Subcutaneous abdominal adipose tissue (tissue), 5 donors: ENCODE data around the gene NSL1.
"Not testable (repeated sequence)": the region's sequence is repeated elsewhere in the genome, so short reads cannot be mapped to it uniquely, and the experiment has no call there.

Source experiments
- H3K27ac ChIP-seq: one replicate; pipeline ENCODE4 v1.7.0; 2013; ENCODE audit warnings: low read depth, mild to moderate bottlenecking, inconsistent platforms, low read length, moderate library complexity
- H3K27me3 ChIP-seq, 5 donors: one replicate each; pipeline ENCODE4 v1.7.0; 2013; ENCODE audit warnings: low read length in 5 of 5, inconsistent platforms in 1 of 5; ENCODE audit not compliant: control insufficient read depth in 5 of 5, insufficient read depth in 4 of 5
- H3K36me3 ChIP-seq, 5 donors: one replicate each; pipeline ENCODE4 v1.7.0; 2013; ENCODE audit warnings: low read length in 5 of 5; ENCODE audit not compliant: control insufficient read depth in 5 of 5, insufficient read depth in 5 of 5
- H3K4me1 ChIP-seq, 5 donors: one replicate each; pipeline ENCODE4 v1.7.0; 2013; ENCODE audit warnings: low read length in 5 of 5, mild to moderate bottlenecking in 3 of 5, moderate library complexity in 1 of 5; ENCODE audit not compliant: control insufficient read depth in 5 of 5, insufficient read depth in 5 of 5
- H3K4me3 ChIP-seq, 5 donors: one replicate each; pipeline ENCODE4 v1.7.0; 2013; ENCODE audit warnings: low read length in 5 of 5, low read depth in 1 of 5
- H3K9ac ChIP-seq, 5 donors: one replicate each; pipeline ENCODE4 v1.7.0; 2013; ENCODE audit warnings: low read length in 5 of 5, mild to moderate bottlenecking in 4 of 5, moderate library complexity in 3 of 5
- H3K9me3 ChIP-seq, 5 donors: one replicate each; pipeline ENCODE4 v1.7.0; 2013; ENCODE audit warnings: low read length in 5 of 5; ENCODE audit not compliant: control insufficient read depth in 5 of 5
- donor health status: healthy.
- donor health status: healthy.
- donor health status: healthy.
- donor health status: healthy.
- donor health status: healthy.

NSL1 gene

GRCh38 chr1:212769459-212770167, 22.0 kb downstream of the NSL1 start:
- Histone ChIP-seq H3K27me3 (no peaks in the 10 kb centered on the region), H3K27ac (no peak overlapping the region), H3K4me3 (no peak overlapping the region), H3K36me3 (peaks cover 1 to 30% (median 5%) of the 10 kb centered on the region in 5 donors), H3K9ac (no peak overlapping the region), H3K9me3 (peaks cover 6 to 18% (median 13%) of the 10 kb centered on the region in 5 donors), H3K4me1 (no peaks in the 10 kb centered on the region)

- Histone ChIP-seq H3K9me3 (peaks cover 6 to 18% (median 13%) of the 10 kb centered on the region in 5 donors), H3K36me3 (peaks cover 0 to 27% (median 11%) of the 10 kb centered on the region in 5 donors)
- not testable (repeated sequence) for H3K27me3 ChIP-seq, H3K4me3 ChIP-seq, H3K4me1 ChIP-seq, H3K9ac ChIP-seq, H3K27ac ChIP-seq
Observed at GRCh38 chr1:212766825-212767224, 24.8 kb downstream of the NSL1 start.

GRCh38 chr1:212764718-212765281, 26.8 kb downstream of the NSL1 start:
- H3K36me3 ChIP-seq, result peaks cover 0 to 21% (median 8%) of the 10 kb centered on the region in 5 donors
- H3K4me1 ChIP-seq, H3K9ac ChIP-seq: not testable (repeated sequence)

GRCh38 chr1:212762839-212763238, 28.7 kb downstream of the NSL1 start:
- Histone ChIP-seq H3K27me3 (no peaks in the 10 kb centered on the region), H3K27ac (no peak overlapping the region), H3K36me3 (peaks cover 0 to 9% (median 8%) of the 10 kb centered on the region in 5 donors)

More at GRCh38 chr1:212764718-212765281, 26.8 kb downstream of the NSL1 start:
- not testable (repeated sequence) for H3K4me3 ChIP-seq, H3K27ac ChIP-seq, H3K27me3 ChIP-seq
- H3K9me3 ChIP-seq, result peaks cover 6 to 15% (median 10%) of the 10 kb centered on the region in 5 donors

GRCh38 chr1:212762234-212762633, 29.3 kb downstream of the NSL1 start:
- H3K4me1 ChIP-seq, result peaks cover 0 to 5% (median 0%) of the 10 kb centered on the region in 5 donors
- no peaks in the 10 kb centered on the region for H3K27me3 ChIP-seq
- no peak overlapping the region for H3K4me3 ChIP-seq
- H3K9ac ChIP-seq, result no peak overlapping the region
- H3K36me3 ChIP-seq, result peaks cover 0 to 12% (median 8%) of the 10 kb centered on the region in 5 donors
- H3K9me3 ChIP-seq, result no peaks in the 10 kb centered on the region
- H3K27ac ChIP-seq, result no peak overlapping the region

More at GRCh38 chr1:212762839-212763238, 28.7 kb downstream of the NSL1 start:
- Histone ChIP-seq H3K4me3 (no peak overlapping the region), H3K9me3 (no peaks in the 10 kb centered on the region), H3K4me1 (peaks cover 0 to 5% (median 0%) of the 10 kb centered on the region in 5 donors), H3K9ac (no peak overlapping the region)

- no peaks in the 10 kb centered on the region for H3K27me3 ChIP-seq
Observed at GRCh38 chr1:212760126-212760823, 31.3 kb downstream of the NSL1 start.

GRCh38 chr1:212759683-212760082, 31.9 kb downstream of the NSL1 start:
- no peaks in the 10 kb centered on the region for H3K27me3 ChIP-seq
- H3K9ac ChIP-seq, result no peak overlapping the region
- H3K36me3 ChIP-seq, result peaks cover 0 to 13% (median 10%) of the 10 kb centered on the region in 5 donors
- H3K27ac ChIP-seq, result no peak overlapping the region
- H3K4me1 ChIP-seq, result peaks cover 0 to 8% (median 3%) of the 10 kb centered on the region in 5 donors
- no peaks in the 10 kb centered on the region for H3K9me3 ChIP-seq
- no peak overlapping the region for H3K4me3 ChIP-seq

More at GRCh38 chr1:212760126-212760823, 31.3 kb downstream of the NSL1 start:
- peaks cover 0 to 5% (median 0%) of the 10 kb centered on the region in 5 donors for H3K4me1 ChIP-seq
- H3K9me3 ChIP-seq, result no peaks in the 10 kb centered on the region
- peaks cover 0 to 13% (median 10%) of the 10 kb centered on the region in 5 donors for H3K36me3 ChIP-seq
- H3K4me3 ChIP-seq, result no peak overlapping the region
- no peak overlapping the region for H3K27ac ChIP-seq
- no peak overlapping the region for H3K9ac ChIP-seq

DNA sequence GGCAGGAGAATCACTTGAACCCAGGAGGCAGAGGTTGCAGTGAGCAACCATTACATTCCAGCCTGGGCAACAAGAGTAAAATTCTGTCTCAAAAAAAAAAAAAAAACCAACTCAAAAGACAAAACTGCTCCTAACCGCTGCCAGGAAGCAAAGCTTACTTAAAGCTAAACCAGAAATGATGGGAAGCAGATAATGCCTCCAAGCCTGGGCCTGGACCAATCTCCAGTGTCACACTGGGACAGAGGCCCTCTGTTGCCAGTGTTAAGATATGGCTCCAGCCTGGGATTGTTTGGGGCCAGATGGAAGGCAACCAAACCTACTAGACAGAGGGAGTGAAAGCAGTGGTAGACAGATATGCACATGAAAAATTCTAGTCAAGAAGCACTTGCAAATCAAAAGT, 36.9 kb downstream of the NSL1 start:
- Histone ChIP-seq H3K9ac (no peak overlapping the region), H3K27me3 (no peaks in the 10 kb centered on the region), H3K4me1 (peaks cover 0 to 28% (median 13%) of the 10 kb centered on the region in 5 donors), H3K27ac (no peak overlapping the region), H3K36me3 (peaks cover 0 to 6% (median 5%) of the 10 kb centered on the region in 5 donors), H3K9me3 (no peaks in the 10 kb centered on the region), H3K4me3 (no peak overlapping the region)

DNA sequence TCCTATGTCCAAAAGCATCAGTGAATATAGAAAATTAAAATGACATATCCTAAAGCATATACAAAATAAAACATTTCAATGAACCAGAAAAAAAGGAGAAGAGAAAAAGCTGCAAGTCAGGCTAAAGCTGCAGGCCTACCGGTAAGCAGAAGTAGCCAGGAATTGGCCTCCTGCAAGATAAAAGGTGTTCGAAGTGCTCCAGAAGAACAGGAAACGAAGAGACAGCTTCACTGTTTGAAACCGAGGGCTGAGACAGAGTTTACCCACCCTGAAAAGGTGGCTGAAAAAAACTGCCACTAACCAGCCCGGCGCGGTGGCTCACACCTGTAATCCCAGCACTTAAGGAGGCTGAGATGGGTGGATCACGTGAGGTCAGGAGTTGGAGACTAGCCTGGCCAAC, 37.4 kb downstream of the NSL1 start:
- H3K36me3 ChIP-seq, result peaks cover 0 to 6% (median 5%) of the 10 kb centered on the region in 5 donors
- no peak overlapping the region for H3K4me3 ChIP-seq
- peaks cover 0 to 28% (median 13%) of the 10 kb centered on the region in 5 donors for H3K4me1 ChIP-seq
- H3K9me3 ChIP-seq, result no peaks in the 10 kb centered on the region
- no peaks in the 10 kb centered on the region for H3K27me3 ChIP-seq
- H3K27ac ChIP-seq, result no peak overlapping the region
- H3K9ac ChIP-seq, result no peak overlapping the region

- H3K4me1 ChIP-seq, result peaks cover 0 to 28% (median 13%) of the 10 kb centered on the region in 5 donors
- H3K27ac ChIP-seq, result no peak overlapping the region
- H3K9me3 ChIP-seq, result no peaks in the 10 kb centered on the region
- H3K4me3 ChIP-seq, result no peak overlapping the region
- H3K36me3 ChIP-seq, result peaks cover 0 to 6% (median 5%) of the 10 kb centered on the region in 5 donors
- no peaks in the 10 kb centered on the region for H3K27me3 ChIP-seq
- H3K9ac ChIP-seq, result no peak overlapping the region
Observed at GRCh38 chr1:212753749-212754148, 37.8 kb downstream of the NSL1 start.
